Lung (tissue), 12 donors: ENCODE data around the gene RAB6D. TPM values are rescaled to one million over a fixed set of nuclear protein-coding genes. Genes with fewer than 3 reads are reported as not detected.
"Not testable (repeated sequence)": the region's sequence is repeated elsewhere in the genome, so short reads cannot be mapped to it uniquely, and the experiment has no call there.

Experiments used
- ATAC-seq: fragments of 200-7000 bp; cut with Tn5 transposase; one replicate; pipeline ENCODE4 v1.9.1; 2020; ENCODE audit warnings: moderate number of reproducible peaks; ENCODE audit not compliant: insufficient read depth, low FRiP score
- DNase-seq, 3 donors: peaks; one replicate each; pipeline ENCODE4 v3.0.0-alpha.2; 2013 to 2017
- H3K27ac ChIP-seq, 2 donors: one replicate each; pipeline ENCODE4 v1.5.1; 2013; ENCODE audit warnings: mild to moderate bottlenecking in 2 of 2, moderate library complexity in 2 of 2, control low read depth in 1 of 2, inconsistent platforms in 1 of 2, low read depth in 1 of 2, low read length in 1 of 2
- H3K27me3 ChIP-seq, 3 donors: one replicate each; pipeline ENCODE4 v1.5.1; 2013; ENCODE audit warnings: low read length in 2 of 3; ENCODE audit not compliant: control insufficient read depth in 3 of 3, insufficient read depth in 3 of 3
- H3K36me3 ChIP-seq, 4 donors: one replicate each; pipeline ENCODE4 v1.5.1; 2013; ENCODE audit warnings: low read length in 4 of 4, mild to moderate bottlenecking in 1 of 4, moderate library complexity in 1 of 4; ENCODE audit not compliant: control insufficient read depth in 4 of 4, insufficient read depth in 4 of 4
- H3K4me1 ChIP-seq, 5 donors: one replicate each; pipeline ENCODE4 v1.5.1; 2013; ENCODE audit warnings: low read length in 5 of 5, mild to moderate bottlenecking in 2 of 5, moderate library complexity in 1 of 5; ENCODE audit not compliant: control insufficient read depth in 5 of 5, insufficient read depth in 5 of 5
- H3K4me3 ChIP-seq: one replicate; pipeline ENCODE4 v1.5.1; 2013; ENCODE audit warnings: mild to moderate bottlenecking, control low read depth, moderate library complexity
- H3K9ac ChIP-seq, 2 donors: one replicate each; pipeline ENCODE4 v1.5.1; 2013; ENCODE audit warnings: low read length in 2 of 2, control low read depth in 1 of 2; ENCODE audit not compliant: insufficient read depth in 1 of 2
- H3K9me3 ChIP-seq, 4 donors: one replicate each; pipeline ENCODE4 v1.5.1; 2013; ENCODE audit warnings: low read length in 3 of 4, mild to moderate bottlenecking in 1 of 4, moderate library complexity in 1 of 4; ENCODE audit not compliant: control insufficient read depth in 4 of 4, insufficient read depth in 3 of 4
- WGBS, 2 donors: extraction: QIAGEN DNeasy Blood & Tissue Kit; methylation state at CpG; one replicate each; pipeline ENCODE4 v1.1.7; 2013; 5-methylcytosine and 5-hydroxymethylcytosine counted together
- polyA plus RNA-seq, 2 donors: library from polyadenylated mRNA; stranded (reverse); fragments of 200-250 nt; gene quantifications; one replicate each; pipeline ENCODE4 v1.2.1, GENCODE V29; 2013
- total RNA-seq, 2 donors: library from RNA; depleted of rRNA in 1 of 2; stranded (reverse); fragments of >200 nt in 1 of 2; gene quantifications; one replicate each; pipeline ENCODE4 v1.2.1, GENCODE V29; 2014 to 2021
- TF ChIP-seq, protein P1 (sequence below): IDR thresholded peaks from 2 replicates; pipeline ENCODE4 v1.5.1; 2012; ENCODE audit warnings: mild to moderate bottlenecking; ENCODE audit errors: control extremely low read depth, extremely low read depth
- donor health status: control.
- donor health status: control.
- donor health status: Bipolar disorder and iron deficiency.
- donor health status: healthy.
- donor health status: DM: yes; HTN: yes; CAD: no.

RAB6D gene
- total and polyA plus RNA-seq, 4 donors = 0.01 to 0.09 TPM; not detected in 2

GRCh38 chr2:131369954-131370353 lies 6.0 kb upstream of the RAB6D start:
- Histone ChIP-seq H3K9ac (no peak overlapping the region), H3K27ac (no peak overlapping the region), H3K4me3 (no peak overlapping the region), H3K9me3 (peaks cover 0 to 4% (median 0%) of the 10 kb centered on the region in 4 donors), H3K27me3 (peaks cover 0 to 6% (median 3%) of the 10 kb centered on the region in 3 donors), H3K4me1 (no peaks in the 10 kb centered on the region), H3K36me3 (no peaks in the 10 kb centered on the region)
- no peak for ATAC-seq
- 82 to 89% methylated on average over 6 of the region's 6 CpGs for WGBS, 2 donors
- TF ChIP-seq, protein P1, sequence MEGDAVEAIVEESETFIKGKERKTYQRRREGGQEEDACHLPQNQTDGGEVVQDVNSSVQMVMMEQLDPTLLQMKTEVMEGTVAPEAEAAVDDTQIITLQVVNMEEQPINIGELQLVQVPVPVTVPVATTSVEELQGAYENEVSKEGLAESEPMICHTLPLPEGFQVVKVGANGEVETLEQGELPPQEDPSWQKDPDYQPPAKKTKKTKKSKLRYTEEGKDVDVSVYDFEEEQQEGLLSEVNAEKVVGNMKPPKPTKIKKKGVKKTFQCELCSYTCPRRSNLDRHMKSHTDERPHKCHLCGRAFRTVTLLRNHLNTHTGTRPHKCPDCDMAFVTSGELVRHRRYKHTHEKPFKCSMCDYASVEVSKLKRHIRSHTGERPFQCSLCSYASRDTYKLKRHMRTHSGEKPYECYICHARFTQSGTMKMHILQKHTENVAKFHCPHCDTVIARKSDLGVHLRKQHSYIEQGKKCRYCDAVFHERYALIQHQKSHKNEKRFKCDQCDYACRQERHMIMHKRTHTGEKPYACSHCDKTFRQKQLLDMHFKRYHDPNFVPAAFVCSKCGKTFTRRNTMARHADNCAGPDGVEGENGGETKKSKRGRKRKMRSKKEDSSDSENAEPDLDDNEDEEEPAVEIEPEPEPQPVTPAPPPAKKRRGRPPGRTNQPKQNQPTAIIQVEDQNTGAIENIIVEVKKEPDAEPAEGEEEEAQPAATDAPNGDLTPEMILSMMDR = no peak
- no peak for DNase-seq

DNA sequence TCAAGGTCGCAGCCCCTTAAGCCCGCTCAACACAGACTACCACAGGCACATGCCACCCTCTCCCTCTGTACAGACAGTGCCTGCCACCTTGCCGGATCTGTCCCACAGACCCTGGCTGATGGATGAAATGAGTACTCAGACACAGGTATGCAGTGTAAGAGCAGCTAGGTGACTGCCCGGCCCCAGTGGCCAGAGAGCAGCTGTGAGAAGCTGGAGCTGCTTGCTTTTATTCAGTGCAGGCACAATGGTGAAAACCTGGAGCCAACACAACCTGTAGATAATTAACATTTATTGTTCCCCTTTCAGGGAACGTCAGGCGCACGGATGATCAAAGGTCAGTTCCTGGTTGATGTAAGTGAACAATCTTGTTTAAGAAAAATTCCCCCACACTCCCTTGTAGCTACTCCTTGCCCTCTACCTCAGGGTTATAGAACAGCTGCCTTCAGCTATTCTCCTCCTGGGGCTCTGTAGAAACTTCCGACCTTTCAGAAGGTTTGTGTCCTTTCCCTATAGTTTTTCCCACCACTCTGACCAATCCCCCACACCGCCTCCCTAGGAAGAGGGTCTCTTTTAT lies 4.6 kb upstream of the RAB6D start:
- H3K9me3 ChIP-seq, H3K9ac ChIP-seq, DNase-seq, H3K4me1 ChIP-seq, H3K4me3 ChIP-seq, H3K27ac ChIP-seq, ATAC-seq, H3K36me3 ChIP-seq: not testable (repeated sequence)
- H3K27me3 ChIP-seq = peaks cover 0 to 14% (median 11%) of the 10 kb centered on the region in 3 donors
- WGBS, 2 donors = 90 to 91% methylated on average over 6 to 8 of the region's 9 CpGs

- Histone ChIP-seq H3K36me3 (no peaks in the 10 kb centered on the region), H3K9me3 (peaks cover 0 to 4% (median 0%) of the 10 kb centered on the region in 4 donors), H3K9ac (no peak overlapping the region), H3K27me3 (peaks cover 0 to 19% (median 14%) of the 10 kb centered on the region in 3 donors), H3K4me3 (no peak overlapping the region), H3K27ac (no peak overlapping the region), H3K4me1 (no peaks in the 10 kb centered on the region)
- DNase-seq (no peak), ATAC-seq (no peak)
- 90 to 97% methylated on average over 7 of the region's 7 CpGs for WGBS, 2 donors
- TF ChIP-seq, protein P1 = no peak
Measured at GRCh38 chr2:131367352-131367751, 3.4 kb upstream of the RAB6D start.

GRCh38 chr2:131366643-131367042 lies 2.7 kb upstream of the RAB6D start:
- Histone ChIP-seq H3K36me3 (no peaks in the 10 kb centered on the region), H3K9ac (no peak overlapping the region), H3K27me3 (peaks cover 0 to 23% (median 16%) of the 10 kb centered on the region in 3 donors), H3K27ac (no peak overlapping the region), H3K4me1 (no peaks in the 10 kb centered on the region), H3K9me3 (peaks cover 0 to 4% (median 0%) of the 10 kb centered on the region in 4 donors), H3K4me3 (no peak overlapping the region)
- WGBS, 2 donors = 79 to 83% methylated on average over 6 of the region's 6 CpGs
- TF ChIP-seq, protein P1 = no peak
- DNase-seq (no peak), ATAC-seq (no peak)
